Measurements from ENCODE around the gene LNP1.
"Not testable (repeated sequence)": the region's sequence is repeated elsewhere in the genome, so short reads cannot be mapped to it uniquely, and the experiment has no call there.

The LNP1 gene, protein sequence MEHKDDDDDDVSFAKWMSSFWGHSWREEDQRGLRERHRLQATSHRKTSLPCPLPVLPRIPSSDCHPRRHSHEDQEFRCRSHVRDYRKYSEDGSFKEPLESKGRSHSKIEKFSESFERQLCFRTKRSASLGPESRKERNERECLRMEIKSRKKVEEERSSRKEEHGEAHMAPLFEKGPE

GRCh38 chr3:100400780-100401673, at the start of gene LNP1, which contains the start of gene TOMM70:
LNP1 (plus strand) TSS chr3:100401539; CDS start chr3:100429730, 28,191 bp downstream.
TOMM70 (minus strand) TSS chr3:100401089; CDS start chr3:100400949, 140 bp downstream.
- FAIRE-seq (peak; percentile 99), DNase-seq (ENCODE audit: insufficient read length, low spot score) (peak; percentile 62)

DNA sequence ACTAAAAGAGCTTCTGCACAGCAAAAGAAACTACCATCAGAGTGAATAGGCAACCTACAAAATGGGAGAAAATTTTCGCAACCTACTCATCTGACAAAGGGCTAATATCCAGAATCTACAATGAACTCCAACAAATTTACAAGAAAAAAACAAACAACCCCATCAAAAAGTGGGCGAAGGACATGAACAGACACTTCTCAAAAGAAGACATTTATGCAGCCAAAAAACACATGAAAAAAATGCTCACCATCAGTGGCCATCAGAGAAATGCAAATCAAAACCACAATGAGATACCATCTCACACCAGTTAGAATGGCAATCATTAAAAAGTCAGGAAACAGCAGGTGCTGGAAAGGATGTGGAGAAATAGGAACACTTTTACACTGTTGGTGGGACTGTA, 49.6 kb upstream of the LNP1 start:
- DNase-seq (ENCODE audit: insufficient read length, low spot score), result not testable (repeated sequence)

DNA sequence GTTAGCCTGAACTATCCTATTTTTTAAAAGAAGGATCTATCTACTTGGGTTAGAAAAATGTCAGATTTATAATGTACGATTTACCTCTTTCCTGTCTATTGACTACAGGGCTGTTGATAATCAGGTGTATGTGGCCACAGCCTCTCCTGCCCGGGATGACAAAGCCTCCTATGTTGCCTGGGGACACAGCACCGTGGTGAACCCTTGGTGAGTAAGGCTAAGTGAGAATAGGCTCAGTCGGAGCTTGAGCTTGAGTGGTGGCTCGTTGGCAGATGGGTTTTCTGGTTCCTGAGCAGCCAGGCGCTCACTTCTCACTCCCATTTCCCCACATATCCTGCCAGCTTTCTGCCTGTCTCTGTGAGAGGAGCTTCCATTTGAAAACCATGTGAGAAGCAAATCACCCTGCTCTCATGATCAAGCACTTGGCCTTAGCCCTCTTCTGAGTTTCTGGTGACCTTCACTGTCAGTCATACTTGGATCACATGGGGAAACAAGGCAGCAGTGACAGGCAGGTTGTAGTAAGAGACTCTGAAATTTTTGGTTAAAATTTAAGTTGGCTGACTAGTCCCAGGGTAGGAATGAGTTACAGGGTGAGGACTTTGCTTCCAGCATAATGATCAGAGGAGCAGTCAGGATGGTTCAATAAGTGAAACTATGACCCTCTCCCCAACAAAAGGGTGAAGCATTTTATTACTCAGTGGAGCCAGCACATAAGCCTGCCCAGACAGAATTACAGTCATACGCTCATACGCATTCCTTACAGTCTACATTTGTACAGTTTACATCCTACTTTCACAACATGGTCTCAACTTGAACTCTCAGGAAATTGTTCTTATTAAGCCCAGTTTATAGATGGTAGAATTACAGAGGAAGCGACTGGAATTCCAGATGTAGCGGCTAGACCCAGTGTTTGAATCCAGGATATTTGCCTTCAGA, 48.8 kb upstream of the LNP1 start:
- no peak for DNase-seq (ENCODE audit: insufficient read length, low spot score)
- FAIRE-seq, result no peak

More for the DNA sequence above, 49.6 kb upstream of the LNP1 start:
- FAIRE-seq, result not testable (repeated sequence)

DNA sequence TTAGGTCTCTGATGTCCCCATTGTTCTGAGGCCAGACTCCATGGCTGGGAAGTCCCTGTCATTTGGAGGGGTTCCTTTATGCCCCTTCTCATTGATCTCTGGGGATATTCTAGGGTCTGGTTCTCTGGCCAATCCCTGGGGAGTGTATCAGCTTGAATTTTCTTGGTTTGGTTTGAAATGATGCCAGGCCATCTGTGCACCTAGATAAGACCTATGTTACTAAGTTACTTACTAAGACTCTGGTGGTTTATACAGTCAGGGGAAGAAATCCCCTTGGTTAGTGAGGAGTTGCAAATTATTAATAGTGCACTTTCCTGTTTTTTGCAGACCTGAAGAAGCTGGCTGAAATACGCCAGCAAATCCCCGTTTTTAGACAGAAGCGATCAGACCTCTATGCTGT, 46.5 kb upstream of the LNP1 start:
- DNase-seq (ENCODE audit: insufficient read length, low spot score) (no peak), FAIRE-seq (no peak)

GRCh38 chr3:100358413-100358812, 42.9 kb upstream of the LNP1 start:
- no peak for FAIRE-seq
- DNase-seq (ENCODE audit: insufficient read length, low spot score), result no peak

- DNase-seq (ENCODE audit: insufficient read length, low spot score) (no peak), FAIRE-seq (no peak)
Observed at GRCh38 chr3:100359035-100359434, 42.3 kb upstream of the LNP1 start.

DNA sequence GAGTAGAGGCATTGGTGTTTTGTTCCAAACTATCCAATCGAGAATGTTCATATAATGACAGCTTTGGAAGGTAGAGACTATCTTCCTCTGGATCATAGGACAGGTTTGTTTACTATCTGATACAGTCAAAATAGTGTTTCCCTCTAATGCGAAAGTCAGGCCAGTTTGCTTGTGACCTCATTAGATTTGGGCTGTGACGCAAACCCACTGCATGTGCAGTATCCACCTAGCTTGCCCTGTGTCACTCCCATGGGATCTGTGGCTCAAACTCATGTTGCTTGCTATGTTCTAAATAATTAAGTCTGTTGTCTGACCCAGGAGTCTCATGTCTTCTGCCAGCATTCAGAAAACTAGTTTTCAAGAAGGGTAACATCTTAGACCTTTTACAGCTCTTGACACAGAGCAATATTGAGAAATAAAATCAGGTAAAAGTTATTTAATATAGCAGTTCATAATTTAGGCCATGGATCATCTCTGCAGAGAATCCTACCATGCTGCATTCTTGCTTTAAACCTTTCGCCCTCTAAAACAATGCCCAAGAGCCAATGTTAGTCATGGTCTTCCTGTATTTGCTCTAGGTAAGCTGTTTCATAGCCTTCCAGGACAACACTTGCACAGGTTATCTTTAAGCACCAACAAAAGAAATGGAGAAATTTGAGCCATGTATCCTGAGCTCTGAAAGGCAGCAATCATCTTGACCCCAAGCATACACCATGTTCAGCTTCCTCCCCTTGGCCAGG, 40.4 kb upstream of the LNP1 start:
- no peak for FAIRE-seq

GRCh38 chr3:100361897-100362296, 39.4 kb upstream of the LNP1 start:
- DNase-seq (ENCODE audit: insufficient read length, low spot score) (no peak), FAIRE-seq (no peak)

More for the DNA sequence above, 40.4 kb upstream of the LNP1 start:
- DNase-seq (ENCODE audit: insufficient read length, low spot score), result no peak

- FAIRE-seq (no peak), DNase-seq (ENCODE audit: insufficient read length, low spot score) (no peak)
Observed at GRCh38 chr3:100364421-100364820, 36.9 kb upstream of the LNP1 start.

DNA sequence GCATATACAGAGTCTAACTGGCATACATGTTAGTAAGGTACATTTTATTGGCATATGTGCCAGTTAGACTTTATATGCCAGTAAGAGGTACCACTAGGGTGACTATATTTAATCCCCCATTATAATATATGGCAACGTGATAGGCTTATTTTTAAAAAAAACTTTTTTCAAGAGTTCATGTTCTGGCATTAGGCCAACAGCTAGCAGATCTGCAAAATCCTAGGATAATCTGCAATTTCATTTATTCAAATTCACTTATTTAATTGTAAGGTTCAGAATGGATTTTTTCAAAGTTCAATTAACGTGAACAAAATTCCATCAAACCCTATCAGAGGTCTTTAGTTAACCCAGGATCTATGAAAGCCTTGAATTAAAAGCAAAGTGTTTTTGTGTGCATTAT, 34.9 kb upstream of the LNP1 start:
- FAIRE-seq, result no peak

DNA sequence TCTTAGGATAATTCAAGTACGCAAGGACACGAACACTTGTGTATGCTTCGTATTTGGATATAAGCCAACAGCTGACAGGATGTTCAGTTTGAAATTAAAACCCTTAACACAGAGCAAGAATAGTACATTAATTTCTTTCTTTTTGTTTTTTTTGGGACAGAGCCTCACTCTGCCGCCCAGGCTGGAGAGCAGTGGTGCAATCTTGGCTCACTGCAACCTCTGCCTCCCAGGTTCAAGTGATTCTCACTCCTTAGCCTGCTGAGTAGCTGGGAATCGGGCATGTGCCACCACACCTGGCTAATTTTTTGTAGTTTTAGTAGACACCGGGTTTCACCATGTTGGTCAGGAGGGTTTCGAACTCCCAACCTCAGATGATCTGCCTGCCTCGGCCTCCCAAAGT, 32.9 kb upstream of the LNP1 start:
- DNase-seq (ENCODE audit: insufficient read length, low spot score) (no peak), FAIRE-seq (no peak)

More for the DNA sequence above, 34.9 kb upstream of the LNP1 start:
- DNase-seq (ENCODE audit: insufficient read length, low spot score), result no peak

- DNase-seq (ENCODE audit: insufficient read length, low spot score), result no peak
- no peak for FAIRE-seq
Observed at GRCh38 chr3:100370756-100371155, 30.6 kb upstream of the LNP1 start.

DNA sequence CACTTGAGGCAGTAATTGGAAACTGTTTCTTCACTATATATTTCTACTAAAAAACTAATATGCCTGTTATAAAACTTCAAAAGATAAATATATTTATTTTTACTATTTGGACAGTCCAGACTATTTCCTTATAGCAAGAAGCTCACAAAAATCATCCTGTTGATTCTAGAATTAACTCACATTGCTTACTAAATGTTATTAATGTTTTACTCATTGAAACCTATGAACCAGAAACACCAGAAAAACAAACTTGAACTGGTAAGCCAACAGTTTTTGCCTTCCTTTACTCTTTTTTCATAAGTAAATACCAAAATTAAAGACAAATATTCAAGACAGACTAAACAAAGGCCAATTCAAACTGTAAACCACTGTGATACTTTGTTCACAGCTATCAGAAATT, 26.8 kb upstream of the LNP1 start:
- no peak for DNase-seq (ENCODE audit: insufficient read length, low spot score)
- FAIRE-seq, result no peak

GRCh38 chr3:100376301-100376700, 25.0 kb upstream of the LNP1 start:
- DNase-seq (ENCODE audit: insufficient read length, low spot score) (no peak), FAIRE-seq (no peak)

- DNase-seq (ENCODE audit: insufficient read length, low spot score), result no peak
- no peak for FAIRE-seq
Observed at GRCh38 chr3:100384733-100385525, 16.4 kb upstream of the LNP1 start.

DNA sequence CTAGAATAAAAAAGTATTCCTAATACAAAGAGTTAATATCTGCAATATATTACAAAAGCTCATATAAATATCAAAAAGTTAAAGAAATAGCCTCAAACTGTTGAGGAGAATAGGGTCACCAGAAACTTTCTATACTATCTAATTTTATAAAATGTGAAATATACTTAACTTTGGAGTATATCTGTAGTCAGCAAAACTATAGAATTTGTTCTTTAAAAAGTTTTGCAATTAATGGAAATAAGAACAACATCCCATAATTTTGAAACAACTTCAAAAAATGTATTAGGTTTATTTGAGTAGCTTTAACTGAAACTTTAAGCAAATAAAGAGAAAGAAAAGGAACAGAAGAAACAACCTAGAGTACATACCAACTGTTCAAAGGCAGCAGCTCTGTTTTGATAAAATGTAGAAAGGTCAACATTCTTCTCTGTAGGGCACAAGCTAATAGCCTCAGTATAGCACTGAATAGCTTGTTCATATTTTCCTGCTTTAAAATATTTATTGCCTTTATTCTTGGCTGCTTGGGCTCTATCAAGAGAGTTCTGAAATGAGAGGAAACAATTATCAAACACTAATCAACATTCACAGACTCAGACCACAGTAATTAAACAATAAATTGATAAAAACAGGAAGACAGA, 14.8 kb upstream of the LNP1 start:
- FAIRE-seq (no peak), DNase-seq (ENCODE audit: insufficient read length, low spot score) (no peak)

DNA sequence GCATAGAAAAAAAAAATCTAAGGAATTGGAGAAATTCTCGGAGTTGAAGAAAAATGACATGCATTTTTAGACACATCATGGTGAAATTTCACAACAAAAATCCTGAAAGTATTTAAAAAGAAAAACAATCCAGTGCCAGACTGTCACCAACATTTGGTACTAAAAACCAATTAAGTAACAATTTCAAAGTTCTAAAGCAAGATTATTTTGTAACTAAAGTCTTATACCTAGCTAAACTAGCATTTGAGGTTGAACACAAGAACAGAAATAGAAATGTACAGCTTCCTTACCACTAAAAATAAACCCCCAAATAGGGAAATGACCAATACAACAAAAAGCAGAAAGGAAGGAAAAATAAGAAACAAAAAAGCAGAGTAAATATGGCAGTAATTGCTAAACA, 12.3 kb upstream of the LNP1 start:
- DNase-seq (ENCODE audit: insufficient read length, low spot score) (no peak), FAIRE-seq (no peak)

DNA sequence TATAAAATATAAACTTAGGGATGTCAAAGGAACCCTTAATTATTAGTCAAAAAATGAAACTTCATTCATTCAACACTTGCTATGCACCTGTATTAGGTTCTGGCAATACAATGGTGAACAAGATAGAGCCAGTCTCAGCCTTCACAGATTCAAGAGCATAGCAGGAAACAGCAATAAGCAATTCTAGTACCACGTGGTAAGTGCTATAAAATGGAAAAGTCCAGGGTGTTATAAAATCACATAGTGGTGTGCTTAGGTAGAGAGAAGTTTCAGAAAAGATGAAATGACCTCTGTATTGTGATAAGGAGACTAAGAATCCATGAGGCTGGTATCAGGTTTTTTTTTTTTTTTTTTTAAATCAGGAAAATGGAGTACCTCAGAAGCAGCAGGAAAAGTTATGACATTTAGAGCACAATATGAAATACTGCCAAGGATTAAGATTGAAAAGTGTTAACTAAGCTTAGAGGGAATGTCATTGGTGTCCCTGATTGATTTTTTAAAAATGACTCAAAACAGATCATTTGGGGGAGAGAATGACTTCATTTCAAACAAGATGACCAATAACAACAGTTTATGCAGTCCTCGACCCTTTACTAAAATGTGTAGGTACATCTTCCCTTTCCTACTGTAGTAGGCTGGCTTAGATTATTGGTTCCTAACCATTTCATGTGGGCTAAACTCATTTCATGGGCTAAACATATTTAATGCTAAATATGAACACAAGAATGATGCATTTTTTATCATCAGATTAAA, 5.5 kb upstream of the LNP1 start:
- FAIRE-seq (no peak), DNase-seq (ENCODE audit: insufficient read length, low spot score) (no peak)

Data from GM19239 (cell line).